ELF-1 (cell line): ENCODE results near the gene TRAIP.
"Not testable (repeated sequence)": the region's sequence is repeated elsewhere in the genome, so short reads cannot be mapped to it uniquely, and the experiment has no call there.

Source experiments
- DNase-seq: peaks from one replicate; pipeline ENCODE4 v3.0.0-alpha.2; 2016; ENCODE audit warnings: low read depth, low spot score

TRAIP gene

DNA sequence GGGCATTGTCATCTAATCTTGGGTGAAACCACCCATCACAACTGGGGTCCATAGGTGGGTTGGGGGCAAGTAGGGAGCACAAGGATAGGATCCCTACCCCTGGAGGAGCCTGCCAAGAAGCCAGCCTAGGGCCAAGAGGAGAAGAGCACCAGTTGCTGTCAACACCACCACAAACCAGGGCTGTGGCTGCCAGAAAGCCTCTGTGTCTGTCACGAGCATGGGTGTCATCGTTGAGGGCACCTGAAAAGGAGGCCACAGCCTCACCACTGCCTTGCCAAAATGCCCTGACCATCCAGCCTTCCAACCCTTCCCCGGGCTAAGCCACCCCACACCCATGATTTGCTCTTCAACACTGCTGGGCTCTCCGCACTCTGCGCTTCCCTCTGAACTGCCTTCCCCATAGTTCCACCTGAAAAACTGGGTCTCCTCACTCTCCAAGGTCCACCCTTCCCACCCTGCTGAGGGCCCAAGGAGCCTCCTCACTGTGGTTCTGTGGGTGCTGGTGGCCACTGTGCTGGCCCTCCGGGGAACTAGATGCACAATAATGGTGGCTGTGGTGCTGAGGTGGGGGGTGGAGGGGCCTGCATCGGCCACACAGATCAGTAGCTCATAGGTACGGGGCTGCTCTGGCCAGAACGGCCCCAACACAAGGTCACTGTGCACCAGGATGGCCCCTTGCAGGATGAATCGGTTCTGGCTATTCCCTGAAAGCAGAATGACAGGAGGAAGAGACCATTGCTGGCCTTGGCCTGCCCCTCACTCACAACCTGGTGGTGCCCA lies 63.8 kb downstream of the TRAIP start:
- no peak for DNase-seq

DNA sequence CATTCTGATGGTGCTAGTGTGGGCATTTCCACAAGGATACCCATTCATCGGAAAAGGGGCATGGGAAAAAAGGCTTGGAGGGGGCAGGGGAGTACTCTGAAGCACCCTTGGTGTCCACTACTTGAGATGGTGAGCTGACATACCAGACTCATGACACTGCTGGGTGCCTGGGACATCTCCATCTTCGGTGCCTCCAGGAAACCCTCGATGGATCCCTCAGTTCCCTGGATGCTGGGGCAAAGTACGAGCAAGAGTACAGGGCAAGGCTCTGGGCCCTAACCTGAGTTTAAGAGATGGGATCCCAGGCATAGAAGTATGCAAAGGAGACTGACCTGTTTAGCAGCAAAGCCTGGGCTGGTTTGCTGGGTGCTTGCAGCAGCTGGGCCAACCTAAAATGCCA lies 64.8 kb downstream of the TRAIP start:
- DNase-seq: no peak

DNA sequence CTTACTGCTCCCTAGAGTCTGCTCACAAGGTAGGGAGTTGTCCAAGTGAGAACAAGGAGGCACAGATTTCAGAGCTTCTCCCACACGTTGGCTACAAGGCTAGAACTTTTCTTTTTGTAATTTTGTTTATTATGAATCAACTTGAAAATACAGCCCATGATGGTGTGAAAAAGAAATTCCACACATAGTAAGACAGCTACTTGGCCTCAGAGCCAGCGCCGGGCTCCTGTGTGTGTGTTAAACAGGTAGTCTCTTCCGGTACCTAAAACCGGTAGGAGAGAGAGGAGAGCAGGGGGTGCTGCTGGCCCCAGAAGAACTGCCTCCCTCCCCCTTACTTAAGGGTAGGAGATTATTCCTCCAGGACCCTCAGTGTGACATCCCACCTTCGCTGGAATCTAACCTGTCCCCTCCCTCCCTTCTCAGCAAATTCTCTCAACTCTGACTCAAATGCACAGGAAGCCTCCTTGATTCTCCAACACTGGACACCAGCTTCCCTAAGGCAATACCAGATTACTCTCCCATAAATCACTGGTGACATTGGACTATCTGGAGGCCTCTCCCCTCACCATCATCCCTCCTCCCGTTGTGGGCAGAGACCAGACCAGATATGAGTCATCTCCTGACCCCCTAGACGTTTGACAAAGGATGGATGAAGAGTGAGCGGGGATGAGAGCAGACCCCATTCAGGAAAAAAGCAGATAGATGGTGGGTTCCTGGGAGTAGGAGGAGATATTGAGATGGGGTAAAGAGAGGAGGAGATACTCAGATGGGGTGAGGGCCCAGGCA lies 65.5 kb downstream of the TRAIP start:
- DNase-seq: peak; percentile 58

DNA sequence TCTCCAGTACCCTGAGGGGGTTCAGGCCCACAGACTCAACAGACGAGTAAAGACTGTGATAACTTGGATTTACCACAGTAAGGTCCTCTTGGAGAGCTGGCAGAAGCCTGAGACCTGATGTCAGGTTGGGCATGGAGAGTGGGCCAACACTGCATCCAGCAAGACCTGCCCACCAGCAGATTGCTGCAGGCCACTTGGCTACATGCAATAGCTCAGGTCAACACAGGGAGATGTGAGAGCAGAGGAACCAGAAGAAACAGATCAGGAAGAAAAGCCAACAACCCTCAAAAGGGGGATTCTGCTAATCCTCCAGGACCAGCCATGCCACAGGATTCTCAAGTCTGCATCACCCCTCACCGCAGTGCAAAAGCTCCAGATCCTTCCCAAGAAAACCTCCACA lies 68.3 kb downstream of the TRAIP start:
- DNase-seq: no peak

DNA sequence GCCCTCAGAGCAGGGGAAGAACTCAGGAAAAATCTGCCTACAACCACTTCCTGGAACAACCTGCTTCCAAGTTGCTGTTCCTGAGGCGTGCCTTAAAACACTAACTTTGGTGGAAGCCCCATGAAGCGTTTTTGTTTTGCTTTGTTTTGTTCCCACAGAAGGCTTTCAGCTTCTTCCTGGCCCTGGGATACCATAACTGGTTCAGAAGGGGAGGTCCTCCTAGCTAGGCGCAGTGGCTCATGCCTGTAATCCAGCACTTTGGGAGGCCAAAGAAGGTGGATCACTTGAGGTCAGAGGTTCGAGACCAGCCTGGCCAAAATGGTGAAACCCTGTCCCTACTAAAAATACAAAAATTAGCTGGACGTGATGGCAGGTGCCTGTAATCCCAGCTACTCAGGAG lies 68.8 kb downstream of the TRAIP start:
- no peak for DNase-seq

DNA sequence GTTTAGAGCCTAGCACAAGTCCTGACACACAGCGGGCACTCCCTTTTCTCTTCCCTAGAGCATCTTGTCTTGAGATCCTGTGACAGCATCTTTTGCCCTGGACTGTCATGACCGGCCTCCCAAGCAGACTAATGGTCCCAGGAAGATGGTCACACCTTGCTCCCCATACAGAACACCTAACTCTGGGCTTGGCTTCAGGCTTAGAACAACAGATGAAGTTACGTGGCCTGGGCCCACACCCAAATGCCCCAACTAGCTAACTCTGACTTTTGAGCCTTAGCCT lies 69.2 kb downstream of the TRAIP start:
- DNase-seq: no peak

DNA sequence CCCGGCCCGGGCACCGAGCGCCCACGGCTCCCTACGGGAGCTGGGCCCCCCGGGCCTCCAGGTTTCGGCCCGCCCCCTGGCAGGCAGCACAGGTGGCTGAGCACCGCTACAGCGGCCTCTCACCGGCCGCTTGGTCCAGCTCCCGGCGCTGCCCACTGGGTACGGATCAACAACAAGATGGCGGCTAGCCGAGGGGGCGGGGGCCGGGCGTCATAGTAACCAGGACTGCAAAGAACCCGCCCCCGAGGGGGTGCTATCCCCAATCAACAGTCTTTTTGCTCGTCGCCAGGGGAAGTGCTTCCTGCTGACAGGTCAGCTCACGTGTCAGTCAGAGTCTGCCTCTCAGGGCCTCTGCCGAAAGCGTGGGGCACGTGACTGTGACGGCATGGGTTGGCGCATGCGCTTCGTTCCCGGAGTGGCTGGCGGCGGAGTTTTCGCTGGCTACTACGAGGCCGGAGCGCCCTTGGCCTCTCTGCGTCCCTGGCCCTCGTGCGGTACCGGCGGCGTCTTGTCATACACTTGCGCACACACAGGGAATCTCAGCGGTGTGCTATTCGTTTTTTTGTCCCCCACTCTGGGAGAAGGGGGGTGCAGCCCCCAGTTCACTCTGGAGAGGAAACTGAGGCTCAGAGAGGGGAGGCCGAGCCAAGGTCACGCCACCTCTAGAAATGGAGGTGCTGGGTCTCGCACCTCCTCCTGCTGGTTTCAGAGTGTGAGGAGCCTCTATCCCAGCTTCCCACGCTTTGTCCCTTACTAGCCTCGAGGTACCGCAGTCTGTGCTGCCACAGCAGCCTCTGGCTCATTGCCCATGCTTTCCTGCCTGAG lies 69.8 kb downstream of the TRAIP start, which contains the start of gene IP6K1:
IP6K1 (minus strand) TSS at position 186 of the 825 bp plus-strand sequence. CDS start 38,502 bp downstream, outside the sequence.
- peak; percentile 100 for DNase-seq

DNA sequence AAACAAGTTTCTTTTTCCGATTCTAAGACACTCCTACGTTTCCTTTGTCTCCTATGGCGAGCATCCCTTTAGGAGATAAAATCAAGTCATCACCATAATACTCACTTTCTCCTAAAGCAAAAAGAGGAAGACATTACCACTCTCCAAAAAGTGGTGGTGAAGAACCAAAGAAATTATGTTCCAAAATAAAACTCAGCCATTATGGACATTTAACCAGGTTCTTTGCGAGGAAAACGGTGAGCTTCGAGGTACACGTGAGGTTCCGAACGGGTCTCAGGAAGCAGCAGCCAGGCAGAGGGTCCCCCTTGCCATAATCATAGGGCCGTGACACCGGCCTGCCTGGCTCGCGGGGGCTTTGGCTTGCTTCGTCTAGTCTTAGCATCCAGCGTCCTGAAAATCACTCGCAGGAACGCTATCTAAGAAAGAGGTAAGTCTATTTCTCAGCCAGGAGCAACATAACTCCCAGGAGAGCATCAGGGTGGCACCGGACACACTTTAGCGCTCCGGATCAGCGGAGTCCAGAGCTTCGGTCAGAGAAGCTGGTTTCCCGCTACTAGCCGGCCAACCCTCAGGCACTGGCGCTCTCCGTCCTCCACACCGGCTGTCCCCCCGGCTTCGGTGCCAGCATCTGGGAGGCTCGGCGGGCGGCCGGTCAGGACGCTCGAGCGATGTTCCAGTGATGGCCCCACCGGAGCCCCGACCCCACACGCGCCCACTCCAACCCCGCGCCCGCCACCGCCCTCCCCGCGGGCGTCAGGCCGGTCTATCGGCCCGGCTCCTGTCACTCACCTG lies 70.6 kb downstream of the TRAIP start:
- DNase-seq: peak; percentile 63

DNA sequence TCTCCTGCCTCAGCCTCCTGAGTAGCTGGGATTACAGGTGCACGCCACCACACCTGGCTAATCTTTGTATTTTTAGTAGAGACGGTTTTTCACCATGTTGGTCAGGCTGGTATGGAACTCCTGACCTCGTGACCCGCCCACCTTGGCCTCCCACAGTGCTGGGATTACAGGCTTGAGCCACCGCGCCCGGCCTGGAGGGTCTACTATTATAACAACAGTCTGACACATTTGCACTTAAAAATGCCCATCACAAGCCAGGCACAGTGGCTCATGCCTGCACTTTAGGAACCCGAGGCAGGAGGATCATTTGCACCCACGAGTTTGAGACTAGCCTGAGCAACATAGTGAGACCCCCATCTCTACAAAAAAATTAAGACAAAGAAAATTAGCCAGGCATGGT lies 74.1 kb downstream of the TRAIP start:
- not testable (repeated sequence) for DNase-seq

DNA sequence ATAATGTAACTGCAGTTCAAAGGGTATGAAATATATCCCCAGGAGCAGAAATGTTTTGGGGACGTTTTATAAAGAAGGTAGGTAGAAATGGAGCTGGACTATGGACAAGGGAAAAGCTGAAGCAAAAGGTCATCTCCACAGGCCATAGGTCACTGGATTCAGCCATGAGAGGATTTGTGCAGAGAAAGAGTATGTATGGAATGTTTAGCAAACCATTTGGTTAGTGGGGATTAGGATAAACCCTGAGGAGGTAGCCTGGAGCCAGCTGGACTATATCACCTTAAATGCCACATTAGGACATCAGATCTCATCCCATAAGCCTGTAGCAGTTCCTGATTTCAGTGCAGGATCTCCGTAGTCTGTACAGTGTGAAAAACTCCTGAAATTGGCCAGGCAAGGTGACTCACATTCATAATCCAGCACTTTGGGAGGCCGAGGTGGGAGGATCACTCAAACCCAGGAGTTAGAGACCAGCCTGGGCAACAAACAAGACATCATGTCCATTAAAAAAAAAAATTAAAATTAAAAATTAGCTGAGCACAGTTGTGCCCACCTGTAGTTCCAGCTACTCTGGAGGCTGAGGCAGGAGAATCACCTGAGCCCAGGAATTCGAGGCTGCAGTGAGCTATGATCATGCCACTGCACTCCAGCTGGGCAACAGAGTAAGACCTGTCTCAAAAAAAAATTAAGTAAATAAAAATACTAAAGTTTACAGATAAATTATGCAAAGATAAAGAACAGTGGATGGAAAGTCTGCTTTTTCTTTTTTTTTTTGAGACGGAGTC lies 74.8 kb downstream of the TRAIP start:
- DNase-seq: peak; percentile 70

DNA sequence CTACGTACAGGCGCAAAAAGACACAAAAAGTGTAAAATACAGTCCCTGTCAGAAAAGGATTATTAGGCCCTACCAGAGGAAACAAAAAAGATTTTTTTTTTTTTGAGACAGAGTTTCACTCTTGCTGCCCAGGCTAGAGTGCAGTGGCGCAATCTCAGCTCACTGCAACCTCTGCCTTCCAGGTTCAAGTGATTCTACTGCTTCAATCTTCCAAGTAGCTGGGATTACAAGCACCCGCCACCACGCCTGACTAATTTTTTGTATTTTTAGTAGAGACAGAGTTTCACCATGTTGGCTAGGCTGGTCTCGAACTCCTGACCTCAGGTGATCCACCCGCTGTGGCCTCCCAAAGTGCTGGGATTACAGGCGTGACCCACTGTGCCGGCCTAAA lies 75.4 kb downstream of the TRAIP start:
- DNase-seq: not testable (repeated sequence)

DNA sequence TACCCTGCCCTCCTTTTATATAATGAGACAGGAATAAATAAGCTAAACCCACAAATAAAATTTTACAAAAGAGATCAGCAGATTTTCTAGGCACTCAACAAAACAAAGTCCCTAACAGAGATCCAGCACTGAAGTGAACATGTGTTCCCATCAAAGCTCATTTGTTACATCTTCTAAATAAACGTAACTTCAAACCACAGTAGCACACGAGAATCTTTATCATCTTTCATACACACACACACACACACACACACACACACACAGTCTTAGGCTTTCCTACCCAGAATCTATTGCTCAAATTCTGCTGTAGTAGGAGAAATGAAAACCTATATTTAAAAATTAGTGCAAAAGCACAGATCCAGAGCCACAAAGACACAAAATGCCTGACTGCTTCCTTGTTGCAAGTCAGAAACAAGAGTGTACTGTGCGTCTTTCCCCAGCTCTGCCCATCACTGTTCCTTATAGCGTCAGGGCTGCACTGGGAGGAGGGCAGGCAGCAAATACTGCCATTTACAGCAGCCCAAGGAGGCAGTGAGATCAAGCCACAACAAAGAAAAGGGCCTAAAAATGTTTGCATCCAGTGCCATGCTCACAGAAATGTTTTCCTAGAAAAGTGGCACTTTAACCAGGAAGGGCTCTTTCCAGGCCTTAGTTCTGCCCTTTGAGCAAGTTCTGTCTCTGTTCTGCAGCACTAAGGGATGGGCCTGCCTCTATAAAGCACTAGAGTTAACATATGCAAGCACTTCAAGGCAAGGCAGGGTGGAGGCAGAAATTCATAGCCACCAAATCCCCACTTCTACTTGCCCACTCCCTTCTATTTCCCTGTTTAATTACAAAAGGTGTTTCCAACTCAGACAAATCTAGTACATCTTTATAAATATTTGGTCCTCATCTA lies 76.0 kb downstream of the TRAIP start:
- DNase-seq: no peak

DNA sequence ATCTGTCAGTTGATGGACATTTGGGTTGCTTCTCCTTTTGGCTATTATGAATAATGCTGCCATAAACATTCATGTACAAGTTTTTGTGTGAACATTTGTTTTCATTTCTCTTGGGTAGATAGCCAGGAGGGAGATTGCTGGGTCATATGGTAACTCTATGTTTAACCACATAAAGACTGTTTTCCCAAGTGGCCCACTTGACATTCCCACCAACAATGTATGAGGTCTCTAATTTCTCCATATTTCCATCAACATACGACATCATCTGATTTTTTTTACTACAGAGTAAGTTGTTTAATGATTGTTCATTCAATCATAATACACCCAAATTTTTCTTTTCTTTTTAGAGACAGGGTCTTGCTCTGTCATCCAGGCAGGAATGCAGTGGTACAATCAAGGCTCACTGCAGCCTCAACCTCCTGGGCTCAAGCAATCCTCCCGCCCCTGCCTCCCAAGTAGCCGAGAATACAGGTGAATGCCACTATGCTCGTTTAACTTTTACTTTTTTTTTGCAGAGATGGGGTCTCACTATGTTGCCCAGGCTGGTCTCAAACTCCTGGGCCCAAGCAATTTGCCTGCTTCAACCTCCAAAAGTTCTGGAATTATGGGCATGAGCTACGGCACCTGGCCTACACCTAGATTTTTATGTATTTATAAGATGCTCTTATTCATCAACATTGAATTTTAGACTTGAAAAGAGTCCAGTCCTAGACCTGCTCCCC lies 76.8 kb downstream of the TRAIP start:
- DNase-seq: no peak
